ENCODE results near the gene WASHC2A.
"Not testable (repeated sequence)": the region's sequence is repeated elsewhere in the genome, so short reads cannot be mapped to it uniquely, and the experiment has no call there.

WASHC2A gene

DNA sequence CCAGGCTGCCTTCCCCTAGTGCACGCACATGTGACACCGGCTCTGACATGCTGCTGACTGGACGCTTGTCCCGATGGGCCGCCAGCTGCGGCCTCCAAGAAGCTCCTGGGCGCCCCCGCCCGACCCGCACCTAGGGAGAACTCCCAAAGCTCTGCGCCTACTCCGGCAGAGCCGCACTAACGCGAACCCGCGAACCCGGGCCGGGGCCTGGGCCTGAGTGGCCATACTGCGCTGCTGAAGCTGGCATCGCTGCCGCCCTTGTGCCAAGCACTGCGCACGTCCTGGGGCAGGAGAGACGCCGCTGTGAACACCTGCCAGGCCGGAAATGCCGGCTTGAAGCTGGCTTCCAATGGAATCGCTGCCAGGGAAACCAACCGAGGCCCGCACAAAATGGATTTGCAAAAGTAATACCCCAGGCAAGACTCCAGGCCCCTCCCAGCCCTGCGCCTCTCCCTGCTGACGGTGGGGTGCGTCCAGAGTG lies 85.1 kb downstream of the WASHC2A start:
- peak; percentile 16 for DNase-seq

DNA sequence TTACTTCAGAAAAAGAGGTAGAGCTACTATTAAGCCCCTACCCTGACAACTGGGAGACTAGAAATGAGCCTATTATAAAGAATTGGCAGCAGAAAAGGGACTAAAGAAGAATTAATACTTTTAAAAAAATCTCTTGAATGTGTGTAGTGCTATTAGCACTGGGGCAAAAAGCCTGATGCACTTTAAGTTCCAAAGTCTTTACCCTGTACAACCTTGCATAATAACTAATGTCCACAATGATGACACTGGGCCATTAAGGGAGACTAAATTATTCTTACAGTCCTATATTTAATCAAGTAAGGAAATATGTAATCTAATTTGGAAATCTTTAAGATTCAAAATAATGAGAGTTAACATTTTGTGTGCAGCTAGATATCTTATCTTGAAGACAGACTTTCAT lies 90.1 kb downstream of the WASHC2A start:
- DNase-seq: not testable (repeated sequence)

DNA sequence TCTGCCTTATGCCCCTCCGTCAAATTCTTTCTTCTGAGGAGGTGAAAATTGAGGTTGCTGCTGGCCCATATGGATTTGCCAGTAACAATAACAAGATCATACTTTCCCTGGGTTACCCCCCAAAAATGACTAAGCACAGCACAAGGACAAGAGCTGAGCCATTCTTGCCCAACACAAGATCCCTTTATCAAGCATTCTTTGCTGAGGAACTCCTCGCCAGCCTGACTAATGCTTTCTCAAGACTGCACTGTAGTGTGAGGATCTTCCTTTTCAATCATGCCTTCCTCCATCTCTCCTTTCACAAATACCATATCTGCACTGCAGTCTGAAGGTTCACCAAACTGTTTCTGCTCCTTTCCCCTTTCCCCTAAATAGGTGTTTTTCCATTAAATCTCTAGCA lies 92.1 kb downstream of the WASHC2A start:
- not testable (repeated sequence) for DNase-seq

DNA sequence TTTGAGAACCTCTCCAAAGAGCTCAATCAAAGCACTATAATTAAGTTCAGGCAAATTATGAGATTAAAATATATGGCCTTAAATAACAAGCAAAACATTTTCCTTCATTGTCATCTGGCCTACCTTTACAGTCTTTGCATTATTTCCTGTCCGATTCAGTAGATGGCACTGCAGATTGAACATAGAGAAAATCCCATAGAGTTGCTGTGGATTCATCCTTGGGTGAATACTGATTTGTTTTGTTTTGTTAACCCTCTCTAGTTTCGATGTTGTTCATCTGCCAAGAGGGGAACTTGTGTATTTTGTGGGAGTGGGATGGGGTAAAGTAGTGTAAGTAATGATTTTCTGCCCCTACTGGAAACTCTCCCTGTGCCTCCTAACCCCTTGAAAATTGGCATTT lies 97.3 kb downstream of the WASHC2A start:
- DNase-seq: not testable (repeated sequence)

DNA sequence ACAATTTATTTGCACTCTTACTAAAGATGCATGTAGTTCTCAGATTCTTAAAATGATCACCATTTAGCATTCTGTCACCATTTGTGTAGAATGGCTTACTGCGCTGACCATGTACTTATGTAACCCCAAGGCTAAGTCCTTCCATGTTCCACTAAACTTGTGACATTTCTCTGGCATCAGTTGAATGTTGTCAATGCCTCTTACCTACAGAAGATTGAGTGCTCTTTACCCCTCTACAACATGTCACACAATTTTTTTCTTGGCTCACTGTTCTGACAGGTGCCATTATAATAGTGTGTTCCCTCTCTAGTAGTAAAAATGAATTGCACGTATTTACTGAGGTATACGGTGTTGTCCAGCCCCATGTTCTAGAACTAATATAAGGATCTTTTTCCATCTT lies 100.1 kb downstream of the WASHC2A start:
- not testable (repeated sequence) for DNase-seq

DNA sequence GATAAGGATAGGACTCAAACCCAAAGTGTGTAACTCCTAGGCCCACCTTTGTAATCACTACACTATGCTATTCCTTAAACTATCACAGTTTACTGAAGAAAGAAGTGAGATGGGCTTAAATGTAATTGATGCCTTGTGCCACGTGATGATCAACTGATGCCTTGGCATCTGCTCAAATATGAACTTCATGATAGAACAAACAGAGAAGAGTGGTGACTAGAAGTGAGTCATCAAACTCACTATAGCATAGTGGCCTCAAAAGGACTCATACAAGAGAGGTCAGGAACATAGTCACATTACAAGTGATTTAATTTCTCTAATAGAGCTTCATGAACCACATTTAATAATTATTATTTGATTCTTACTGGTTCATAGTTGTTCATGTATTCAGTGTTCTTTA lies 101.8 kb downstream of the WASHC2A start:
- not testable (repeated sequence) for DNase-seq

DNA sequence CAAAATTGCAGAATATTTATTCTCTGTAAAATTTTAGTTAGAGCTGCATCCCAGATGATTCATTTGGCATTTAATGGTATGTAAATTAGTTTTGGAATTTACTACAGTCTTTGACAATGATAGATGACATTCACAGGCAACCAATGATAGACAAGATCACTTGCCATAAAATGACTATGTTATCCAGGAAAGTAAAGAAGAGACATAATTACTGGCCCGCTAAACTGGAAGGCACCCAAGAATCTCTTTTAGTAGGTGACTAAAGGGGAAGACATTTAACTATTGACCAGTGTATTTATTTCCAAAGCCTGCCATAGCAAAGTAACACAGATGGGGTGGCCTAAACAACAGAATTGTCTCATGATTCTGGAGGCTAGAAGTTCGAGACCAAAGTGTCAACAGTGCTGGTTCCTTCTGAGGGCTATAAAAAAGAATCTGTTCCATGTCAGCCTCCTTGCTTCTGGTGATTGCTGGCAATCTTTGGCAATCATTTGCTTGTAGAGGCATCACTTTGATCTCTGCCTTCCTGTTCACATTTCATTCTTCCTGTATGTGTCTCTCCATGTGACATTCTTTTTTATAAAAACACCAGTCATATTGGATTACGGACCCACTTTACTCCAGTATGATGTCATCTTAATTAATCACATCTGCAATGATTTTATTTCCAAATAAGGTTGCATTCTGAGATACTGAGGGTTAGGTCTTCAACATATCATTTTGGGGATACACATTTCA lies 107.2 kb downstream of the WASHC2A start:
- DNase-seq: not testable (repeated sequence)

All from DMS153 (cell line).